Stimulated activated memory B cell treated with anti-CD40 and anti-IgM and Interleukin-4, amounts not matched to agents 10 μg/mL and 1 μg/mL and 100 μg/mL, for 72 hours (primary cell): ENCODE measurements around the gene TPRX1.
"Not testable (repeated sequence)": the region's sequence is repeated elsewhere in the genome, so short reads cannot be mapped to it uniquely, and the experiment has no call there.

ENCODE experiments used
- ATAC-seq: fragments of 150-1000 bp; cut with Tn5 transposase; 2 replicates; pipeline ENCODE4 v1.10.0; 2021
- H3K27ac Mint-ChIP-seq: one replicate; pipeline ENCODE4 v1.8.0; 2022; ENCODE audit warnings: mild to moderate bottlenecking, mixed read lengths
- H3K27me3 Mint-ChIP-seq: one replicate; pipeline ENCODE4 v1.8.0; 2022; ENCODE audit warnings: mixed read lengths
- H3K36me3 Mint-ChIP-seq: one replicate; pipeline ENCODE4 v1.8.0; 2022; ENCODE audit warnings: mixed read lengths
- H3K4me1 Mint-ChIP-seq: one replicate; pipeline ENCODE4 v1.8.0; 2022; ENCODE audit warnings: mixed read lengths
- H3K4me3 Mint-ChIP-seq: one replicate; pipeline ENCODE4 v1.8.0; 2022; ENCODE audit warnings: mild to moderate bottlenecking, moderate library complexity, mixed read lengths
- H3K9me3 Mint-ChIP-seq: one replicate; pipeline ENCODE4 v1.8.0; 2022; ENCODE audit warnings: mixed read lengths

Gene TPRX1

GRCh38 chr19:47787307-47787706 lies 17.0 kb downstream of the TPRX1 start:
- Mint-ChIP-seq H3K27me3 (peaks cover 12% of the 10 kb centered on the region), H3K36me3 (peaks cover 29% of the 10 kb centered on the region)
- not testable (repeated sequence) for H3K4me3 Mint-ChIP-seq, ATAC-seq, H3K27ac Mint-ChIP-seq, H3K4me1 Mint-ChIP-seq, H3K9me3 Mint-ChIP-seq

GRCh38 chr19:47786566-47786965 lies 17.8 kb downstream of the TPRX1 start:
- Mint-ChIP-seq H3K9me3 (no peaks in the 10 kb centered on the region), H3K36me3 (peaks cover 35% of the 10 kb centered on the region), H3K4me1 (peaks cover 7% of the 10 kb centered on the region), H3K27ac (no peak overlapping the region), H3K4me3 (no peak overlapping the region), H3K27me3 (peaks cover 12% of the 10 kb centered on the region)
- ATAC-seq = no peak

- H3K4me3 Mint-ChIP-seq = no peak overlapping the region
- no peak for ATAC-seq
- no peaks in the 10 kb centered on the region for H3K27me3 Mint-ChIP-seq
- H3K36me3 Mint-ChIP-seq = peaks cover 42% of the 10 kb centered on the region
- peaks cover 35% of the 10 kb centered on the region for H3K4me1 Mint-ChIP-seq
- H3K9me3 Mint-ChIP-seq = no peaks in the 10 kb centered on the region
- no peak overlapping the region for H3K27ac Mint-ChIP-seq
These were observed 22.6 kb downstream of the TPRX1 start for GRCh38 chr19:47781590-47782262.

GRCh38 chr19:47780215-47780551 lies 24.2 kb downstream of the TPRX1 start:
- Mint-ChIP-seq H3K4me1 (peaks cover 35% of the 10 kb centered on the region), H3K27me3 (no peaks in the 10 kb centered on the region), H3K36me3 (peaks cover 35% of the 10 kb centered on the region), H3K27ac (peak overlapping the region; percentile 95), H3K9me3 (no peaks in the 10 kb centered on the region), H3K4me3 (peak overlapping the region; percentile 59)
- ATAC-seq = no peak

- Mint-ChIP-seq H3K9me3 (no peaks in the 10 kb centered on the region), H3K4me3 (peak overlapping the region; percentile 95), H3K36me3 (peaks cover 32% of the 10 kb centered on the region), H3K27me3 (no peaks in the 10 kb centered on the region), H3K4me1 (peaks cover 35% of the 10 kb centered on the region), H3K27ac (peak overlapping the region; percentile 95)
- no peak for ATAC-seq
These were observed 24.7 kb downstream of the TPRX1 start for GRCh38 chr19:47779524-47780214.

- Mint-ChIP-seq H3K4me3 (peak overlapping the region; percentile 95), H3K9me3 (no peaks in the 10 kb centered on the region), H3K27ac (peak overlapping the region; percentile 95), H3K36me3 (peaks cover 25% of the 10 kb centered on the region), H3K27me3 (no peaks in the 10 kb centered on the region), H3K4me1 (peaks cover 35% of the 10 kb centered on the region)
- ATAC-seq = peak; percentile 3
These were observed 25.4 kb downstream of the TPRX1 start for GRCh38 chr19:47778954-47779351.

- H3K36me3 Mint-ChIP-seq = peaks cover 20% of the 10 kb centered on the region
- H3K27ac Mint-ChIP-seq = peak within 1 kb of the TSS; percentile 95
- no peaks in the 10 kb centered on the region for H3K9me3 Mint-ChIP-seq
- H3K27me3 Mint-ChIP-seq = no peaks in the 10 kb centered on the region
- peak within 1 kb of the TSS; percentile 95 for H3K4me3 Mint-ChIP-seq
- peak; percentile 94 for ATAC-seq
- peaks cover 35% of the 10 kb centered on the region for H3K4me1 Mint-ChIP-seq
These were observed 26.1 kb downstream of the TPRX1 start, which contains the start of gene SELENOW for GRCh38 chr19:47778049-47778953. SELENOW (plus strand) TSS chr19:47778703; CDS start chr19:47778786, 83 bp downstream.

- H3K27me3 Mint-ChIP-seq, ATAC-seq, H3K9me3 Mint-ChIP-seq: not testable (repeated sequence)
- Mint-ChIP-seq H3K36me3 (peaks cover 15% of the 10 kb centered on the region), H3K4me3 (peak overlapping the region; percentile 95), H3K4me1 (peaks cover 35% of the 10 kb centered on the region), H3K27ac (peak overlapping the region; percentile 95)
These were observed 26.9 kb downstream of the TPRX1 start for GRCh38 chr19:47777245-47778048.

GRCh38 chr19:47776568-47776967 lies 27.8 kb downstream of the TPRX1 start:
- H3K27ac Mint-ChIP-seq = no peak overlapping the region
- H3K36me3 Mint-ChIP-seq = peaks cover 7% of the 10 kb centered on the region
- H3K4me1 Mint-ChIP-seq = peaks cover 33% of the 10 kb centered on the region
- no peak for ATAC-seq
- H3K9me3 Mint-ChIP-seq = no peaks in the 10 kb centered on the region
- H3K27me3 Mint-ChIP-seq = no peaks in the 10 kb centered on the region
- H3K4me3 Mint-ChIP-seq = no peak overlapping the region

GRCh38 chr19:47771291-47771690 lies 33.1 kb downstream of the TPRX1 start:
- not testable (repeated sequence) for H3K4me3 Mint-ChIP-seq, H3K4me1 Mint-ChIP-seq, H3K9me3 Mint-ChIP-seq, H3K27me3 Mint-ChIP-seq, H3K27ac Mint-ChIP-seq, ATAC-seq, H3K36me3 Mint-ChIP-seq

- no peak for ATAC-seq
- Mint-ChIP-seq H3K27ac (no peak overlapping the region), H3K4me1 (peaks cover 12% of the 10 kb centered on the region), H3K36me3 (no peaks in the 10 kb centered on the region), H3K27me3 (no peaks in the 10 kb centered on the region), H3K9me3 (peaks cover 3% of the 10 kb centered on the region), H3K4me3 (no peak overlapping the region)
These were observed 34.8 kb downstream of the TPRX1 start for GRCh38 chr19:47769534-47769933.

GRCh38 chr19:47768604-47769003 lies 35.7 kb downstream of the TPRX1 start:
- H3K36me3 Mint-ChIP-seq = no peaks in the 10 kb centered on the region
- H3K27ac Mint-ChIP-seq = no peak overlapping the region
- no peak overlapping the region for H3K4me3 Mint-ChIP-seq
- no peak for ATAC-seq
- H3K9me3 Mint-ChIP-seq = peaks cover 3% of the 10 kb centered on the region
- peaks cover 12% of the 10 kb centered on the region for H3K4me1 Mint-ChIP-seq
- no peaks in the 10 kb centered on the region for H3K27me3 Mint-ChIP-seq

GRCh38 chr19:47767349-47767748 lies 37.0 kb downstream of the TPRX1 start:
- H3K27me3 Mint-ChIP-seq = no peaks in the 10 kb centered on the region
- H3K27ac Mint-ChIP-seq = no peak overlapping the region
- ATAC-seq = no peak
- peaks cover 3% of the 10 kb centered on the region for H3K9me3 Mint-ChIP-seq
- H3K4me1 Mint-ChIP-seq = peaks cover 12% of the 10 kb centered on the region
- H3K4me3 Mint-ChIP-seq = no peak overlapping the region
- no peaks in the 10 kb centered on the region for H3K36me3 Mint-ChIP-seq

GRCh38 chr19:47766670-47767069 lies 37.7 kb downstream of the TPRX1 start:
- H3K27ac Mint-ChIP-seq = no peak overlapping the region
- no peaks in the 10 kb centered on the region for H3K27me3 Mint-ChIP-seq
- peaks cover 3% of the 10 kb centered on the region for H3K9me3 Mint-ChIP-seq
- H3K36me3 Mint-ChIP-seq = no peaks in the 10 kb centered on the region
- H3K4me1 Mint-ChIP-seq = peaks cover 18% of the 10 kb centered on the region
- no peak overlapping the region for H3K4me3 Mint-ChIP-seq
- ATAC-seq = no peak

- no peak overlapping the region for H3K27ac Mint-ChIP-seq
- H3K4me1 Mint-ChIP-seq = peaks cover 21% of the 10 kb centered on the region
- no peaks in the 10 kb centered on the region for H3K27me3 Mint-ChIP-seq
- H3K4me3 Mint-ChIP-seq = no peak overlapping the region
- no peaks in the 10 kb centered on the region for H3K36me3 Mint-ChIP-seq
- no peak for ATAC-seq
- H3K9me3 Mint-ChIP-seq = peaks cover 3% of the 10 kb centered on the region
These were observed 38.1 kb downstream of the TPRX1 start for GRCh38 chr19:47766359-47766620.
